WI38 (cell line): ENCODE results near the gene MMP17.
A peak's percentile ranks its signal among the peaks of the same experiment; 100 is the strongest.

Experiments used
- H3K4me3 ChIP-seq: 2 replicates; pipeline ENCODE4 v1.5.1; 2011; ENCODE audit warnings: low read depth, mild to moderate bottlenecking, control low read depth, low read length
- CTCF ChIP-seq: IDR thresholded peaks from 2 replicates; pipeline ENCODE4 v1.5.1; 2012; ENCODE audit warnings: low read depth, mild to moderate bottlenecking, control low read depth, low read length

Gene MMP17

GRCh38 chr12:131849700-131850553 is 21.7 kb downstream of the MMP17 start:
- no peak for TF ChIP-seq CTCF

GRCh38 chr12:131850856-131851559 is 22.8 kb downstream of the MMP17 start:
- H3K4me3 ChIP-seq = no peak overlapping the region
- TF ChIP-seq CTCF = peak; percentile 32

More at GRCh38 chr12:131849700-131850553, 21.7 kb downstream of the MMP17 start:
- no peak overlapping the region for H3K4me3 ChIP-seq

GRCh38 chr12:131851741-131852550 is 23.8 kb downstream of the MMP17 start:
- no peak for TF ChIP-seq CTCF
- no peak overlapping the region for H3K4me3 ChIP-seq

GRCh38 chr12:131852551-131853299 is 24.5 kb downstream of the MMP17 start:
- H3K4me3 ChIP-seq = no peak overlapping the region
- no peak for TF ChIP-seq CTCF

- TF ChIP-seq CTCF = no peak
- no peak overlapping the region for H3K4me3 ChIP-seq
These were observed 25.9 kb downstream of the MMP17 start for GRCh38 chr12:131853832-131854797.
